Measurements from ENCODE around the gene VANGL2.

GRCh38 chr1:160419838-160420169, 19.4 kb downstream of the VANGL2 start:
- no peak for TF ChIP-seq EZH2 (IDR thresholded peaks at IDR 0.05; ENCODE audit: borderline replicate concordance, low read length)
- no peak for TF ChIP-seq CTCF (IDR thresholded peaks at IDR 0.05; ENCODE audit: low read length)

Data from OCI-LY1 (cell line).